ENCODE results near the gene GPRIN3. TPM values are rescaled to one million over a fixed set of nuclear protein-coding genes. Genes with fewer than 3 reads are reported as not detected.

Gene GPRIN3
- total RNA-seq, 1 experiment from 2014 or later, result 0.48 TPM

DNA sequence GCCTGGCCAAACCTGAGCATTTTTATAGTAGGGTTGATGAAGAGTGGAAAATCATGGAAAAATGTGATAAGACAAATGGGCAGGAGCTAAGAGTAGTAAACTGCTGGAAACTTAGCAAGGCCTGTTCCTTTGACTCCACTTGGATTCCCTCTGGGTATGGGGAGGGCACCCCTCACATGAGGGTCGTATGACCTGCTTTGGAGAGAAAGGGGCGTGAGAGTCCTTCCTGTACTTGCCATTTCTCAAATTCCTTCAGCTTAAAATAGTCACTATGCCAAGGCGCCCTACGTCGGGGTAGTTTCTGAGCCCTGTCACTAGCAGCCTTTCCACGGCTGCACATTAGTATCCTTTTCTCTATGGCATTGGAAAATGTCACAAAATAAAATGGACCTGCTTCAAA lies 49.1 kb downstream of the GPRIN3 start:
- H3K27me3 Mint-ChIP-seq (ENCODE audit: low read depth), result peaks cover 2% of the 10 kb centered on the region; the same call in 1 of the 2 replicates
- Histone ChIP-seq H3K4me1 (ENCODE audit: insufficient read depth, low read length) (peaks cover 11% of the 10 kb centered on the region; the same call in 1 of the 2 replicates), H3K18ac (ENCODE audit: insufficient read length, low read depth, low read length) (no peak overlapping the region), H2BK120ac (ENCODE audit: low read depth, low read length, poor library complexity, severe bottlenecking) (no peak overlapping the region), H3K9me3 (ENCODE audit: control insufficient read depth, low read depth, low read length) (no peaks in the 10 kb centered on the region), H2BK15ac (ENCODE audit: low read depth, low read length) (no peak overlapping the region), H2BK5ac (ENCODE audit: insufficient read length, low read length) (no peak overlapping the region), H3K14ac (ENCODE audit: insufficient read depth, low read length) (no peak overlapping the region), H3K27ac (ENCODE audit: insufficient read length, low read depth, low read length) (no peak overlapping the region), H4K20me1 (ENCODE audit: control insufficient read depth, insufficient read depth, insufficient read length) (no peaks in the 10 kb centered on the region), H2AFZ (ENCODE audit: low read length) (no peak overlapping the region), H3K4me2 (ENCODE audit: insufficient read depth, insufficient read length, low read length) (no peak overlapping the region), H2AK5ac (ENCODE audit: insufficient read length, low read length) (no peak overlapping the region), H3K79me1 (ENCODE audit: insufficient read depth, low read depth, low read length, poor library complexity, severe bottlenecking) (no peaks in the 10 kb centered on the region), H3K4ac (ENCODE audit: low read depth, low read length) (no peak overlapping the region), H4K91ac (ENCODE audit: insufficient read length, low read depth, low read length) (no peak overlapping the region), H4K5ac (ENCODE audit: insufficient read length, low read depth, low read length) (no peak overlapping the region), H2BK12ac (ENCODE audit: insufficient read length, low read depth, low read length) (no peak overlapping the region), H3K79me2 (ENCODE audit: insufficient read depth, low read length) (no peaks in the 10 kb centered on the region), H3K56ac (ENCODE audit: insufficient read length, low read depth, low read length) (no peak overlapping the region), H3K9ac (ENCODE audit: extremely low read depth, insufficient read length, low read length) (no peak overlapping the region), H4K8ac (replicated peaks; ENCODE audit: insufficient read length, low read depth, low read length) (no peak overlapping the region), H3K23me2 (ENCODE audit: insufficient read length, low read depth, low read length, poor library complexity, severe bottlenecking) (no peaks in the 10 kb centered on the region), H3K23ac (ENCODE audit: insufficient read length, low read depth, low read length) (no peak overlapping the region), H3T11ph (ENCODE audit: low read length) (no peak overlapping the region), H2BK20ac (ENCODE audit: low read depth, low read length, poor library complexity, severe bottlenecking) (no peak overlapping the region), H3K27me3 (ENCODE audit: insufficient read depth, low read length) (no peaks in the 10 kb centered on the region)
- no CpG with 5 or more reads among the region's 6 CpGs for WGBS (ENCODE audit: extremely low coverage, insufficient read length, low lambda C conversion rate)
- H3K27ac Mint-ChIP-seq, result peak overlapping the region in 1 of 3 experiments; percentile 54; a peak in 1 of 7 replicates
- no peak overlapping the region for H3K4me3 Mint-ChIP-seq
- no peaks in the 10 kb centered on the region for H3K9me3 Mint-ChIP-seq
- no peak for DNase-seq
- H3K36me3 Mint-ChIP-seq (ENCODE audit: insufficient read depth in 1 of 3, low read depth in 3 of 3), result no peaks in the 10 kb centered on the region
- peaks cover 24 to 38% of the 10 kb centered on the region in 2 experiments for H3K4me1 Mint-ChIP-seq
- TF ChIP-seq, protein P1, sequence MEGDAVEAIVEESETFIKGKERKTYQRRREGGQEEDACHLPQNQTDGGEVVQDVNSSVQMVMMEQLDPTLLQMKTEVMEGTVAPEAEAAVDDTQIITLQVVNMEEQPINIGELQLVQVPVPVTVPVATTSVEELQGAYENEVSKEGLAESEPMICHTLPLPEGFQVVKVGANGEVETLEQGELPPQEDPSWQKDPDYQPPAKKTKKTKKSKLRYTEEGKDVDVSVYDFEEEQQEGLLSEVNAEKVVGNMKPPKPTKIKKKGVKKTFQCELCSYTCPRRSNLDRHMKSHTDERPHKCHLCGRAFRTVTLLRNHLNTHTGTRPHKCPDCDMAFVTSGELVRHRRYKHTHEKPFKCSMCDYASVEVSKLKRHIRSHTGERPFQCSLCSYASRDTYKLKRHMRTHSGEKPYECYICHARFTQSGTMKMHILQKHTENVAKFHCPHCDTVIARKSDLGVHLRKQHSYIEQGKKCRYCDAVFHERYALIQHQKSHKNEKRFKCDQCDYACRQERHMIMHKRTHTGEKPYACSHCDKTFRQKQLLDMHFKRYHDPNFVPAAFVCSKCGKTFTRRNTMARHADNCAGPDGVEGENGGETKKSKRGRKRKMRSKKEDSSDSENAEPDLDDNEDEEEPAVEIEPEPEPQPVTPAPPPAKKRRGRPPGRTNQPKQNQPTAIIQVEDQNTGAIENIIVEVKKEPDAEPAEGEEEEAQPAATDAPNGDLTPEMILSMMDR (conservative IDR thresholded peaks at IDR 0.05), result no peak

Data from H9 (cell line).